ENCODE results near the gene DNAJC5. TPM values are rescaled to one million over a fixed set of nuclear protein-coding genes. Genes with fewer than 3 reads are reported as not detected.
A peak's percentile ranks its signal among the peaks of the same experiment; 100 is the strongest.

The DNAJC5 gene
- total and polyA plus RNA-seq, 9 of the 15 experiments (the other 6 are each of a cell fraction or from before 2014, with no cell fraction given), result 0.95 to 42.8 (median 23.4) TPM

- peak; percentile 17 for TF ChIP-seq HMGN3 (IDR thresholded peaks at IDR 0.05; ENCODE audit: borderline replicate concordance, extremely low read depth, insufficient read length, low read depth, low read length)
- TF ChIP-seq FIP1L1 (IDR thresholded peaks at IDR 0.05; ENCODE audit: low read depth, low read length, poor library complexity, severe bottlenecking), result peak; percentile 80
- TF ChIP-seq FOXM1 (IDR thresholded peaks at IDR 0.05; ENCODE audit: low read depth), result no peak
- no peak; the same call in 1 of the 2 replicates for TF ChIP-seq FOXM1 (CRISPR knock-in tag; IDR thresholded peaks at IDR 0.05; ENCODE audit: low read depth)
- TF ChIP-seq NONO (IDR thresholded peaks at IDR 0.05; ENCODE audit: low read depth in 2 of 2, low read length in 1 of 2), result peak in 1 of 2 experiments; percentile 80; a peak in 2 of 4 replicates
- TF ChIP-seq E2F1 (CRISPR knock-in tag; IDR thresholded peaks at IDR 0.05), result peak; percentile 94
- peak; percentile 68; the same call in 1 of the 2 replicates for TF ChIP-seq TOE1 (IDR thresholded peaks at IDR 0.05; ENCODE audit: borderline replicate concordance)
- no peak for TF ChIP-seq TOE1 (CRISPR knock-in tag; IDR thresholded peaks at IDR 0.05; ENCODE audit: borderline replicate concordance, low read depth)
- TF ChIP-seq ETS2 (tag; IDR thresholded peaks at IDR 0.05; ENCODE audit: borderline replicate concordance, poor library complexity, severe bottlenecking), result no peak
- TF ChIP-seq ZBTB5 (IDR thresholded peaks at IDR 0.05), result no peak; the same call in 1 of the 2 replicates
- peak; percentile 86 for TF ChIP-seq HCFC1 (IDR thresholded peaks at IDR 0.05; ENCODE audit: low read depth, low read length)
- peak; percentile 98 for TF ChIP-seq ZNF263 (CRISPR knock-in tag; IDR thresholded peaks at IDR 0.05; ENCODE audit: borderline replicate concordance)
- TF ChIP-seq PCBP1 (IDR thresholded peaks at IDR 0.05; ENCODE audit: low read depth, low read length, poor library complexity, severe bottlenecking), result peak; percentile 81
- peak in 1 of 2 experiments; percentile 47; a peak in 2 of 4 replicates for TF ChIP-seq MAZ (CRISPR knock-in tag; conservative IDR thresholded peaks at IDR 0.05 in 1 of 2, IDR thresholded peaks at IDR 0.05 in 1 of 2)
- no peak for TF ChIP-seq MCM3 (IDR thresholded peaks at IDR 0.05)
- TF ChIP-seq ZNF224 (CRISPR knock-in tag; IDR thresholded peaks at IDR 0.05), result no peak
- no peak for TF ChIP-seq ZNF24 (IDR thresholded peaks at IDR 0.05)
- peak; percentile 98 for TF ChIP-seq GABPA (tag; conservative IDR thresholded peaks at IDR 0.05; ENCODE audit: low read depth)
- TF ChIP-seq RHOXF2B (CRISPR knock-in tag; conservative IDR thresholded peaks at IDR 0.05), result no peak
- TF ChIP-seq POLR2A (conservative IDR thresholded peaks at IDR 0.05), result peak; percentile 91
- no peak for TF ChIP-seq TCF15 (CRISPR knock-in tag; IDR thresholded peaks at IDR 0.05)
- peak; percentile 72 for TF ChIP-seq CTBP1 (IDR thresholded peaks at IDR 0.05; ENCODE audit: borderline replicate concordance)
Observed at GRCh38 chr20:63864978-63865640, 29.8 kb upstream of the DNAJC5 start, which contains the start of gene TPD52L2 (continued).
